ENCODE data around the gene CASD1. TPM values are rescaled to one million over a fixed set of nuclear protein-coding genes. Genes with fewer than 3 reads are reported as not detected.

The CASD1 gene
- total RNA-seq, 2 experiments from 2014 or later, result 19.6 to 24.7 TPM

DNA sequence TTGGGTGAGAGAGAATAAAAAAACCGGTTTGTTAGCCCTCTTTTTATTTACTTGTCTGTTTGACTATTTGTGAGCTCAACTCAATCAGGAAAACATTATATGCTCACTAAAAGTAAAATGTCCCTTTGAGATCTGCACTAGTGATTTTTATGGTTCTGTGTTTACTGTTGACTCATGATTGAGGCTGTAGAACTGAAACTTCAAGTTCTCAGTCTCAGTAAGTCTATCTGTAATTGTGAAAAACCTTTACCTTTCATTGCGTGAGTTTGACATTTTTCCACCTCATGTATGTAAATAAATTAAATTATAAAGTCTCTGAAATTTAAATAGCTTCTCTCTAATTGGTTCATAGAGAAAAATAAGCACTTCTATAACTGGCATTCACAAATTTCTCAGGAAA is 17.0 kb upstream of the CASD1 start:
- CTCF ChIA-PET (ENCODE audit: unreplicated experiment), result no interaction called here
- POLR2A ChIA-PET, result interaction anchor here (0.7 to 1.1 kb wide), 2 partner anchors 12 to 383 kb away, joined by 3 read pairs; no protein-coding TSS in a partner anchor
- intact Hi-C loops (cut with micrococcal nuclease; ENCODE audit: unreplicated experiment), result no loop called here

DNA sequence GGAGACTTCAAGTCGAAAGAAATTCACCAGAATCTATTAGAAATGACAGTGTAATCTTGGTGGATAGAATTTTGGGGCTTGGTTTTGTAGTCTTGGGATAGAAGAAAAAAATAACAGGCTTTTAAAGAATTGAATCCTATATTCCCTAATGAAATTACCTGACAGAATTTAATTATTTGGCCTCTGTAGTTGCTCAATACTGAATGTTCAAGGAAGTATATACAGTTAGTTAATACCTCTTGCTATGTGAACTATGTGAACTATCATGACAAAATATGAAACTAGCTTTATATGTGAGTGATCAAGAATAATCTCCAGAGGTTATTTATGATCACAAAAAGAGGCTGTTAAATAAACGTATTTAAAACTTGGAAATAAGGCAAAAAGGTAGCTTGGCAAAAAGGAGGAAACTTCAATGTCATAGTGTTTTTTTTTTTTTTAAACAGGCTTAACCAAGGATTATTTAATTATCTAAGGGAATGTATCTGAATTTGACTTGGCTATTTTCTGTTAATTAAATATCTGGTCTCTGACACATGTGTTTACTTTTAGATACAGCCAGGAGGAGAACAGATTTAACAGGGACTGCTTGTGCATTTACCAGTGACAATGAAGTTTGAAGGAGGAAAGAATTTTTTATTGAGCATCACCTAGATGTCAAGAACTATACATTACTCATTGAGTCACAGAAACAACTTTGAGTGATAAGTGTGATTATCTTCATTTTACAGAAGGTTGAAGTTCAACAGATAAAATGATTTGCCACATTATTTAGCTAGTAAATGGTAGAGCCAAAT is 11.5 kb upstream of the CASD1 start:
- intact Hi-C loops (cut with micrococcal nuclease; ENCODE audit: unreplicated experiment), result no loop called here
- no peak for TF ChIP-seq EZH2phosphoT487 (IDR thresholded peaks at IDR 0.05; ENCODE audit: borderline replicate concordance, low read depth, low read length)
- TF ChIP-seq, protein P1, sequence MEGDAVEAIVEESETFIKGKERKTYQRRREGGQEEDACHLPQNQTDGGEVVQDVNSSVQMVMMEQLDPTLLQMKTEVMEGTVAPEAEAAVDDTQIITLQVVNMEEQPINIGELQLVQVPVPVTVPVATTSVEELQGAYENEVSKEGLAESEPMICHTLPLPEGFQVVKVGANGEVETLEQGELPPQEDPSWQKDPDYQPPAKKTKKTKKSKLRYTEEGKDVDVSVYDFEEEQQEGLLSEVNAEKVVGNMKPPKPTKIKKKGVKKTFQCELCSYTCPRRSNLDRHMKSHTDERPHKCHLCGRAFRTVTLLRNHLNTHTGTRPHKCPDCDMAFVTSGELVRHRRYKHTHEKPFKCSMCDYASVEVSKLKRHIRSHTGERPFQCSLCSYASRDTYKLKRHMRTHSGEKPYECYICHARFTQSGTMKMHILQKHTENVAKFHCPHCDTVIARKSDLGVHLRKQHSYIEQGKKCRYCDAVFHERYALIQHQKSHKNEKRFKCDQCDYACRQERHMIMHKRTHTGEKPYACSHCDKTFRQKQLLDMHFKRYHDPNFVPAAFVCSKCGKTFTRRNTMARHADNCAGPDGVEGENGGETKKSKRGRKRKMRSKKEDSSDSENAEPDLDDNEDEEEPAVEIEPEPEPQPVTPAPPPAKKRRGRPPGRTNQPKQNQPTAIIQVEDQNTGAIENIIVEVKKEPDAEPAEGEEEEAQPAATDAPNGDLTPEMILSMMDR (conservative IDR thresholded peaks at IDR 0.05; ENCODE audit: low read length), result no peak
- DNase-seq (ENCODE audit: low spot score), result no peak
- Histone ChIP-seq H3K9me3 (ENCODE audit: low read length) (no peaks in the 10 kb centered on the region), H3K4me2 (ENCODE audit: low read length) (no peak overlapping the region), H3K36me3 (ENCODE audit: insufficient read depth, low read length) (no peaks in the 10 kb centered on the region), H3K4me1 (ENCODE audit: insufficient read depth, low read length, poor library complexity, severe bottlenecking) (no peaks in the 10 kb centered on the region), H3K9me2 (ENCODE audit: insufficient read depth, low read length) (no peaks in the 10 kb centered on the region), H3K27ac (ENCODE audit: low read depth, low read length, poor library complexity, severe bottlenecking) (no peak overlapping the region), H3K79me2 (ENCODE audit: insufficient read depth, low read depth, low read length) (no peaks in the 10 kb centered on the region), H3K4me3 (ENCODE audit: low read depth, low read length, poor library complexity, severe bottlenecking) (no peak overlapping the region), H2AFZ (ENCODE audit: low read length) (no peak overlapping the region), H4K20me1 (ENCODE audit: insufficient read depth, low read length) (no peaks in the 10 kb centered on the region)
- ChIA-PET POLR2A (no interaction called here), CTCF (ENCODE audit: unreplicated experiment) (no interaction called here)
- BruUV-seq (replicated peaks), result no TSS peak

More for the DNA sequence above, 17.0 kb upstream of the CASD1 start:
- Histone ChIP-seq H3K36me3 (ENCODE audit: insufficient read depth, low read length) (no peaks in the 10 kb centered on the region), H3K27ac (ENCODE audit: low read depth, low read length, poor library complexity, severe bottlenecking) (no peak overlapping the region), H3K9me3 (ENCODE audit: low read length) (no peaks in the 10 kb centered on the region), H4K20me1 (ENCODE audit: insufficient read depth, low read length) (no peaks in the 10 kb centered on the region), H3K4me2 (ENCODE audit: low read length) (no peak overlapping the region), H3K9me2 (ENCODE audit: insufficient read depth, low read length) (no peaks in the 10 kb centered on the region), H3K79me2 (ENCODE audit: insufficient read depth, low read depth, low read length) (no peaks in the 10 kb centered on the region), H3K4me3 (ENCODE audit: low read depth, low read length, poor library complexity, severe bottlenecking) (no peak overlapping the region), H2AFZ (ENCODE audit: low read length) (no peak overlapping the region), H3K4me1 (ENCODE audit: insufficient read depth, low read length, poor library complexity, severe bottlenecking) (no peaks in the 10 kb centered on the region)
- DNase-seq (ENCODE audit: low spot score), result no peak
- BruUV-seq (replicated peaks), result no TSS peak
- TF ChIP-seq EZH2phosphoT487 (IDR thresholded peaks at IDR 0.05; ENCODE audit: borderline replicate concordance, low read depth, low read length), result no peak
- TF ChIP-seq, protein P1 (conservative IDR thresholded peaks at IDR 0.05; ENCODE audit: low read length), result no peak

DNA sequence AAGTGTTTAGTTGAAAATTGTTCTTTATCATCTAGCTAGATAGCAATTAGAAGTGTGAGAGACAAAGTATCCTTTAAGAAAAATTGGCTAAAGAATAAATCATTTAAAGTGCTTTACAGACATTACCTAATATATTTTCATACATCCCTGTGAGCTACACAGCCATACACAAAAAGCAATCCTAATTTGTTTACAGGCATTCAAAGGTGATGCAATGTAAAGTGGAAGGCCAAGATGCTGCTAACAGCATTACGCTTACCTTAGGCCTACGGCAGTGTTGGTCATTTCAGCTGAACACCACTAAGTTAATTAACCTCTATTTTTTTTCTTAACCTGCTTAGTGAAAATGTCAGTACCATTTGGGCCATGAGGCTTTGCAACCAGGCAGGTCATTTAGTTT is 10.7 kb upstream of the CASD1 start:
- no peaks in the 10 kb centered on the region for H3K36me3 ChIP-seq (ENCODE audit: insufficient read depth, low read length)

More for the DNA sequence above, 10.7 kb upstream of the CASD1 start:
- no peaks in the 10 kb centered on the region for H3K79me2 ChIP-seq (ENCODE audit: insufficient read depth, low read depth, low read length)
- H3K4me3 ChIP-seq (ENCODE audit: low read depth, low read length, poor library complexity, severe bottlenecking), result no peak overlapping the region
- H4K20me1 ChIP-seq (ENCODE audit: insufficient read depth, low read length), result no peaks in the 10 kb centered on the region
- no peak overlapping the region for H3K27ac ChIP-seq (ENCODE audit: low read depth, low read length, poor library complexity, severe bottlenecking)
- H3K9me3 ChIP-seq (ENCODE audit: low read length), result no peaks in the 10 kb centered on the region
- BruUV-seq (replicated peaks), result no TSS peak
- DNase-seq (ENCODE audit: low spot score), result no peak
- POLR2A ChIA-PET, result interaction anchor here (0.6 kb wide), 1 partner anchor 60 kb away, joined by 3 read pairs; no protein-coding TSS in a partner anchor
- intact Hi-C loops (cut with micrococcal nuclease; ENCODE audit: unreplicated experiment), result no loop called here
- no peaks in the 10 kb centered on the region for H3K4me1 ChIP-seq (ENCODE audit: insufficient read depth, low read length, poor library complexity, severe bottlenecking)
- CTCF ChIA-PET (ENCODE audit: unreplicated experiment), result no interaction called here
- H2AFZ ChIP-seq (ENCODE audit: low read length), result no peak overlapping the region
- no peak overlapping the region for H3K4me2 ChIP-seq (ENCODE audit: low read length)
- H3K9me2 ChIP-seq (ENCODE audit: insufficient read depth, low read length), result no peaks in the 10 kb centered on the region
- TF ChIP-seq EZH2phosphoT487 (IDR thresholded peaks at IDR 0.05; ENCODE audit: borderline replicate concordance, low read depth, low read length), result no peak
- TF ChIP-seq, protein P1 (conservative IDR thresholded peaks at IDR 0.05; ENCODE audit: low read length), result no peak
